ENCODE data around the gene CLN3.
"Not testable (repeated sequence)": the region's sequence is repeated elsewhere in the genome, so short reads cannot be mapped to it uniquely, and the experiment has no call there.

CLN3 gene

GRCh38 chr16:28494121-28494851, 2.4 kb upstream of the CLN3 start, which contains the start of gene APOBR:
TSS of gene APOBR (plus strand) at chr16:28494643. CDS start at chr16:28494682, 39 bp downstream.
- DNase-seq (ENCODE audit: low spot score), result peak; percentile 93

GRCh38 chr16:28492511-28492910, 637 bp upstream of the CLN3 start:
- no peak for DNase-seq (ENCODE audit: low spot score)

GRCh38 chr16:28491230-28491969, 474 bp downstream of the CLN3 start:
- DNase-seq (ENCODE audit: low spot score), result no peak

- DNase-seq (ENCODE audit: low spot score), result no peak
Measured at GRCh38 chr16:28486266-28486665, 5.6 kb downstream of the CLN3 start.

GRCh38 chr16:28483361-28483760, 8.5 kb downstream of the CLN3 start:
- not testable (repeated sequence) for DNase-seq (ENCODE audit: low spot score)

- no peak for DNase-seq (ENCODE audit: low spot score)
Measured at GRCh38 chr16:28482026-28482425, 9.8 kb downstream of the CLN3 start.

- DNase-seq (ENCODE audit: low spot score), result no peak
Measured at GRCh38 chr16:28478506-28479180, 13.2 kb downstream of the CLN3 start.

- no peak for DNase-seq (ENCODE audit: low spot score)
Measured at GRCh38 chr16:28477311-28477920, 14.5 kb downstream of the CLN3 start.

GRCh38 chr16:28475221-28475620, 16.7 kb downstream of the CLN3 start:
- DNase-seq (ENCODE audit: low spot score), result no peak

- no peak for DNase-seq (ENCODE audit: low spot score)
Measured at GRCh38 chr16:28473714-28474265, 18.1 kb downstream of the CLN3 start.

GRCh38 chr16:28447081-28447480, 44.8 kb downstream of the CLN3 start:
- not testable (repeated sequence) for DNase-seq (ENCODE audit: low spot score)

- DNase-seq (ENCODE audit: low spot score), result not testable (repeated sequence)
Measured at GRCh38 chr16:28446388-28446787, 45.5 kb downstream of the CLN3 start.

GRCh38 chr16:28443943-28444342, 47.9 kb downstream of the CLN3 start:
- not testable (repeated sequence) for DNase-seq (ENCODE audit: low spot score)

- DNase-seq (ENCODE audit: low spot score), result not testable (repeated sequence)
Measured at GRCh38 chr16:28438899-28439298, 53.0 kb downstream of the CLN3 start.

GRCh38 chr16:28435340-28435739, 56.5 kb downstream of the CLN3 start:
- DNase-seq (ENCODE audit: low spot score), result not testable (repeated sequence)

Data from activated CD4-positive, alpha-beta T cell treated with anti-CD3 and anti-CD28 coated beads, Interleukin-2, Interleukin-4, amounts not matched to agents 100 ng/mL and 50 ng/mL, durations not matched to agents 16 hours and 8 hours (primary cell).